ENCODE results near the gene GALNTL6. TPM values are rescaled to one million over a fixed set of nuclear protein-coding genes. Genes with fewer than 3 reads are reported as not detected.

GALNTL6 gene
- total RNA-seq, 4 donors from 2014 or later, result 0.82 to 0.95 TPM; not detected in 2

GRCh38 chr4:172858731-172859230 lies 1045.6 kb downstream of the GALNTL6 start:
- in situ Hi-C loops (cut with MboI; ENCODE audit: low pct_ligation_motif_present in 1 of 4, low pct_unique_long_range_greater_than_20kb in 1 of 4, low sequenced_read_pairs in 3 of 4), result no loop called here
- Histone ChIP-seq H3K4me1 (no peaks in the 10 kb centered on the region), H3K27ac (no peak overlapping the region), H3K9me3 (no peaks in the 10 kb centered on the region), H3K27me3 (no peaks in the 10 kb centered on the region), H3K36me3 (no peaks in the 10 kb centered on the region), H3K4me3 (no peak overlapping the region)
- intact Hi-C loops (cut with DNase I; ENCODE audit: low total_unique reads), result no loop called here
- TF ChIP-seq, protein P1, sequence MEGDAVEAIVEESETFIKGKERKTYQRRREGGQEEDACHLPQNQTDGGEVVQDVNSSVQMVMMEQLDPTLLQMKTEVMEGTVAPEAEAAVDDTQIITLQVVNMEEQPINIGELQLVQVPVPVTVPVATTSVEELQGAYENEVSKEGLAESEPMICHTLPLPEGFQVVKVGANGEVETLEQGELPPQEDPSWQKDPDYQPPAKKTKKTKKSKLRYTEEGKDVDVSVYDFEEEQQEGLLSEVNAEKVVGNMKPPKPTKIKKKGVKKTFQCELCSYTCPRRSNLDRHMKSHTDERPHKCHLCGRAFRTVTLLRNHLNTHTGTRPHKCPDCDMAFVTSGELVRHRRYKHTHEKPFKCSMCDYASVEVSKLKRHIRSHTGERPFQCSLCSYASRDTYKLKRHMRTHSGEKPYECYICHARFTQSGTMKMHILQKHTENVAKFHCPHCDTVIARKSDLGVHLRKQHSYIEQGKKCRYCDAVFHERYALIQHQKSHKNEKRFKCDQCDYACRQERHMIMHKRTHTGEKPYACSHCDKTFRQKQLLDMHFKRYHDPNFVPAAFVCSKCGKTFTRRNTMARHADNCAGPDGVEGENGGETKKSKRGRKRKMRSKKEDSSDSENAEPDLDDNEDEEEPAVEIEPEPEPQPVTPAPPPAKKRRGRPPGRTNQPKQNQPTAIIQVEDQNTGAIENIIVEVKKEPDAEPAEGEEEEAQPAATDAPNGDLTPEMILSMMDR (IDR thresholded peaks at IDR 0.05), result no peak
- no peak for TF ChIP-seq POLR2AphosphoS5 (IDR thresholded peaks at IDR 0.05)
- no peak for DNase-seq
- WGBS, 2 donors (ENCODE audit: low coverage in 1 of 2), result 62 to 80% methylated on average over 3 of the region's 3 CpGs

- Histone ChIP-seq H3K4me1 (no peaks in the 10 kb centered on the region), H3K27ac (no peak overlapping the region), H3K9me3 (no peaks in the 10 kb centered on the region), H3K36me3 (no peaks in the 10 kb centered on the region), H3K4me3 (no peak overlapping the region), H3K27me3 (no peaks in the 10 kb centered on the region)
- in situ Hi-C loops (cut with MboI; ENCODE audit: low pct_ligation_motif_present in 1 of 4, low pct_unique_long_range_greater_than_20kb in 1 of 4, low sequenced_read_pairs in 3 of 4), result no loop called here
- no peak for DNase-seq
- 87% methylated on average over 2 of the region's 2 CpGs; no CpG with 5 or more reads in 1 of the 2 donors for WGBS, 2 donors (ENCODE audit: low coverage in 1 of 2)
- intact Hi-C loops (cut with DNase I; ENCODE audit: low total_unique reads), result no loop called here
- TF ChIP-seq POLR2A (IDR thresholded peaks at IDR 0.05) (no peak), POLR2AphosphoS5 (IDR thresholded peaks at IDR 0.05) (no peak), EP300 (IDR thresholded peaks at IDR 0.05; ENCODE audit: low read depth) (no peak)
- TF ChIP-seq, protein P1 (IDR thresholded peaks at IDR 0.05), result no peak
Observed at GRCh38 chr4:172865103-172865502, 1051.9 kb downstream of the GALNTL6 start.

DNA sequence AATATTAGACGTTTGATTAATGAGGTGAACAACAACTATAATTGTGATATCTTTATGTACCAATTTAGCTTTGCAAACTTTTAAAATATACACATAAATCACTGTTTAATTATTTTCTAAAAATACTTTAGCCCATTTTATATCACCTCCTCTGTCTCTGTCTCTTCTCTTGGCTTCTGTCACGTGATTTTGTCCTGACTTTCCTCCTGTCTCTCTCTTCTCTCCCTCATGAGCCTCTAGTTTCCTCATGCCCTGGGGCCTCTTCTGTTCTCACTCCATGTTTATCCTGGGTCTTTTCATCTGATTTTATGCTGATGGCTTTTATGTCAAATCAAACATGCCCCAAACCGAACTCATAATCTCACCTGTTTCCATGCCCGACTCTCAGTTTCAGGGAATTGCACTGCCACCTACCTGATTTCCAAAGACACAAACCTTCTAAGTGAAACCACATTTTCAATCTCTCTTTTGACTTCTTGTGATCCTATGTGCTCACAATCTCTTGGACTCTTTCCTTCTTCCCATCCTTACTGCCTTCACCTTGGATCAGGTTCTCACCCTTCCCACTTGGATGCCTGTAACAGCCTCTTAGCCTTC lies 1052.4 kb downstream of the GALNTL6 start:
- no peak for DNase-seq
- H3K4me3 ChIP-seq, result no peak overlapping the region
- no peaks in the 10 kb centered on the region for H3K36me3 ChIP-seq
- in situ Hi-C loops (cut with MboI; ENCODE audit: low pct_ligation_motif_present in 1 of 4, low pct_unique_long_range_greater_than_20kb in 1 of 4, low sequenced_read_pairs in 3 of 4), result no loop called here
- no peaks in the 10 kb centered on the region for H3K9me3 ChIP-seq
- no peaks in the 10 kb centered on the region for H3K27me3 ChIP-seq
- TF ChIP-seq, protein P1 (IDR thresholded peaks at IDR 0.05), result no peak
- TF ChIP-seq POLR2A (IDR thresholded peaks at IDR 0.05) (no peak), POLR2AphosphoS5 (IDR thresholded peaks at IDR 0.05) (no peak), EP300 (IDR thresholded peaks at IDR 0.05; ENCODE audit: low read depth) (no peak)
- H3K27ac ChIP-seq, result no peak overlapping the region
- no peaks in the 10 kb centered on the region for H3K4me1 ChIP-seq
- whole genome bisulfite sequencing, 2 donors (ENCODE audit: low coverage in 1 of 2), result 71 to 83% methylated on average over 4 of the region's 4 CpGs
- intact Hi-C loops (cut with DNase I; ENCODE audit: low total_unique reads), result no loop called here

DNA sequence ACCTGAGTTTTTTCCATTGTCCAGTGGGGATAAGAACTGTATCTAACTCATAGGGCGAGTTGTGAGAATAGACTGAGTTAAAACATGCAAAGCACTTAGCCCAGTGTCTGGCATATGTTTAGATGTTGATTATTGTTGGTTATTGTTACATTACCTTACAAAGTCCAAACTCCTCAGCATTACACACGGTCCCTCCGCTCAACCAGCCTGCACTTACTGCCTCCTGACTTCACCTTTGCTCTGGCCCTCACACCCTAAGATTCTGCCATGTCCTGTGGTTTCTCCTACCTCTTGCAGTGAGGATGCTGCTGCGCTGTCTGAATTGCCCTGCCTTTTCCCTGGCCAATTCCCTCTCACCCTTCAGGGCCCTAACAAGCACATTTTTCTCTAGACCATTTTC lies 1053.2 kb downstream of the GALNTL6 start:
- Histone ChIP-seq H3K9me3 (no peaks in the 10 kb centered on the region), H3K27ac (no peak overlapping the region), H3K4me1 (no peaks in the 10 kb centered on the region), H3K36me3 (no peaks in the 10 kb centered on the region), H3K27me3 (no peaks in the 10 kb centered on the region), H3K4me3 (no peak overlapping the region)
- 76 to 78% methylated on average over 2 to 4 of the region's 4 CpGs for WGBS, 2 donors (ENCODE audit: low coverage in 1 of 2)
- intact Hi-C loops (cut with DNase I; ENCODE audit: low total_unique reads), result no loop called here
- no peak for DNase-seq
- in situ Hi-C loops (cut with MboI; ENCODE audit: low pct_ligation_motif_present in 1 of 4, low pct_unique_long_range_greater_than_20kb in 1 of 4, low sequenced_read_pairs in 3 of 4), result no loop called here
- TF ChIP-seq POLR2AphosphoS5 (IDR thresholded peaks at IDR 0.05) (no peak), POLR2A (IDR thresholded peaks at IDR 0.05) (no peak), EP300 (IDR thresholded peaks at IDR 0.05; ENCODE audit: low read depth) (no peak)
- TF ChIP-seq, protein P1 (IDR thresholded peaks at IDR 0.05), result no peak
